Muscle layer of duodenum (tissue), 2 donors: ENCODE data around the gene GAL.

Source experiments
- H3K27ac ChIP-seq: one replicate; pipeline ENCODE4 v1.7.0; 2013; ENCODE audit warnings: mild to moderate bottlenecking, low read length
- H3K27me3 ChIP-seq: one replicate; pipeline ENCODE4 v1.7.0; 2013; ENCODE audit warnings: low read depth, mild to moderate bottlenecking, control low read depth, low read length
- H3K36me3 ChIP-seq, 2 donors: one replicate each; pipeline ENCODE4 v1.7.0; 2013; ENCODE audit warnings: low read length in 2 of 2, control low read depth in 1 of 2, mild to moderate bottlenecking in 1 of 2; ENCODE audit not compliant: insufficient read depth in 2 of 2, control insufficient read depth in 1 of 2
- H3K4me1 ChIP-seq, 2 donors: one replicate each; pipeline ENCODE4 v1.7.0; 2013; ENCODE audit warnings: low read length in 2 of 2, mild to moderate bottlenecking in 2 of 2, control low read depth in 1 of 2, moderate library complexity in 1 of 2; ENCODE audit not compliant: insufficient read depth in 2 of 2, control insufficient read depth in 1 of 2
- H3K4me3 ChIP-seq, 2 donors: one replicate each; pipeline ENCODE4 v1.7.0; 2013; ENCODE audit warnings: low read length in 2 of 2, low read depth in 1 of 2, mild to moderate bottlenecking in 1 of 2
- H3K9me3 ChIP-seq, 2 donors: one replicate each; pipeline ENCODE4 v1.7.0; 2013; ENCODE audit warnings: low read length in 2 of 2, control low read depth in 1 of 2, mild to moderate bottlenecking in 1 of 2; ENCODE audit not compliant: control insufficient read depth in 1 of 2
- donor health status: healthy.

Gene GAL

GRCh38 chr11:68694431-68695297 lies 10.3 kb downstream of the GAL start:
- H3K4me3 ChIP-seq: no peak overlapping the region
- H3K36me3 ChIP-seq: no peaks in the 10 kb centered on the region
- H3K27ac ChIP-seq: no peak overlapping the region
- H3K4me1 ChIP-seq: no peaks in the 10 kb centered on the region
- no peaks in the 10 kb centered on the region for H3K9me3 ChIP-seq
- H3K27me3 ChIP-seq: peaks cover 3% of the 10 kb centered on the region

- Histone ChIP-seq H3K27me3 (peaks cover 3% of the 10 kb centered on the region), H3K36me3 (no peaks in the 10 kb centered on the region), H3K9me3 (no peaks in the 10 kb centered on the region), H3K4me1 (no peaks in the 10 kb centered on the region), H3K4me3 (no peak overlapping the region), H3K27ac (no peak overlapping the region)
These were observed 11.2 kb downstream of the GAL start for GRCh38 chr11:68695531-68695930.

GRCh38 chr11:68698993-68699392 lies 14.6 kb downstream of the GAL start:
- Histone ChIP-seq H3K36me3 (no peaks in the 10 kb centered on the region), H3K27ac (no peak overlapping the region), H3K4me1 (no peaks in the 10 kb centered on the region), H3K9me3 (no peaks in the 10 kb centered on the region), H3K4me3 (no peak overlapping the region), H3K27me3 (peaks cover 7% of the 10 kb centered on the region)

GRCh38 chr11:68704887-68705286 lies 20.5 kb downstream of the GAL start:
- Histone ChIP-seq H3K4me1 (no peaks in the 10 kb centered on the region), H3K4me3 (no peak overlapping the region), H3K27ac (no peak overlapping the region)

GRCh38 chr11:68707527-68707926 lies 23.2 kb downstream of the GAL start:
- Histone ChIP-seq H3K27ac (no peak overlapping the region), H3K36me3 (no peaks in the 10 kb centered on the region), H3K4me1 (no peaks in the 10 kb centered on the region), H3K27me3 (peaks cover 4% of the 10 kb centered on the region), H3K9me3 (no peaks in the 10 kb centered on the region), H3K4me3 (no peak overlapping the region)

More at GRCh38 chr11:68704887-68705286, 20.5 kb downstream of the GAL start:
- Histone ChIP-seq H3K36me3 (no peaks in the 10 kb centered on the region), H3K9me3 (no peaks in the 10 kb centered on the region), H3K27me3 (peaks cover 4% of the 10 kb centered on the region)

GRCh38 chr11:68709062-68709461 lies 24.7 kb downstream of the GAL start:
- no peaks in the 10 kb centered on the region for H3K27me3 ChIP-seq
- no peaks in the 10 kb centered on the region for H3K9me3 ChIP-seq
- H3K36me3 ChIP-seq: no peaks in the 10 kb centered on the region
- no peak overlapping the region for H3K27ac ChIP-seq
- no peak overlapping the region for H3K4me3 ChIP-seq
- no peaks in the 10 kb centered on the region for H3K4me1 ChIP-seq

- Histone ChIP-seq H3K27ac (no peak overlapping the region), H3K4me3 (no peak overlapping the region), H3K27me3 (no peaks in the 10 kb centered on the region), H3K36me3 (no peaks in the 10 kb centered on the region), H3K9me3 (no peaks in the 10 kb centered on the region), H3K4me1 (no peaks in the 10 kb centered on the region)
These were observed 26.1 kb downstream of the GAL start for GRCh38 chr11:68710409-68710808.

- no peaks in the 10 kb centered on the region for H3K9me3 ChIP-seq
- H3K4me1 ChIP-seq: no peaks in the 10 kb centered on the region
- H3K36me3 ChIP-seq: no peaks in the 10 kb centered on the region
- H3K4me3 ChIP-seq: no peak overlapping the region
- no peak overlapping the region for H3K27ac ChIP-seq
- no peaks in the 10 kb centered on the region for H3K27me3 ChIP-seq
These were observed 26.8 kb downstream of the GAL start for GRCh38 chr11:68711114-68711513.

- no peaks in the 10 kb centered on the region for H3K27me3 ChIP-seq
- H3K36me3 ChIP-seq: no peaks in the 10 kb centered on the region
- no peaks in the 10 kb centered on the region for H3K4me1 ChIP-seq
- no peak overlapping the region for H3K4me3 ChIP-seq
- peaks cover 2 to 6% of the 10 kb centered on the region in 2 donors for H3K9me3 ChIP-seq
- no peak overlapping the region for H3K27ac ChIP-seq
These were observed 29.9 kb downstream of the GAL start for GRCh38 chr11:68714060-68714856.

GRCh38 chr11:68715456-68716122 lies 31.2 kb downstream of the GAL start:
- H3K4me1 ChIP-seq: no peaks in the 10 kb centered on the region
- H3K4me3 ChIP-seq: no peak overlapping the region
- no peaks in the 10 kb centered on the region for H3K27me3 ChIP-seq
- H3K36me3 ChIP-seq: no peaks in the 10 kb centered on the region
- H3K9me3 ChIP-seq: peaks cover 4 to 15% of the 10 kb centered on the region in 2 donors
- H3K27ac ChIP-seq: no peak overlapping the region

- H3K36me3 ChIP-seq: no peaks in the 10 kb centered on the region
- H3K27ac ChIP-seq: no peak overlapping the region
- H3K4me1 ChIP-seq: no peaks in the 10 kb centered on the region
- peaks cover 4 to 15% of the 10 kb centered on the region in 2 donors for H3K9me3 ChIP-seq
- no peaks in the 10 kb centered on the region for H3K27me3 ChIP-seq
- no peak overlapping the region for H3K4me3 ChIP-seq
These were observed 36.7 kb downstream of the GAL start for GRCh38 chr11:68721075-68721474.
